Measurements from ENCODE around the gene MAPK8IP3.

DNA sequence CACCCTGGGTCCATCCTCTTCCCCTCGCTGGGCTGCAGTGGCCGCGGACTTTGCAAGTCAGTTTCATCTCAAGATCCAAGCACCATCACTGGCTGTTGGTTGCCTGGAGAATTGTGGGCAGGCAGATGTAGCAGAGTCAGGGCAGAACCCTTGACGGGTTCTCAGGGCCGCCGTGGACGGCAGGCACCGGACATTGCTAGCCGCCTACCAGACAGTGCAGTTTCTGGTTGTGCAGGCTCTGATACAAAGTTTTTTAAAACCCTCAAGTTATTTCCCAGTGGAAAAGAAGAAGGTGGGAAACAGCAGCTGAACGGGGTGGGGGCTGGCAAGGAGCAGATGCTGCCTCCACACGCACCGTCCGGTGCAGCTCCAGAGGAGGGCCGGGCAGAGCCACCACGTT, 3.4 kb downstream of the MAPK8IP3 start:
- TF ChIP-seq, protein P1, sequence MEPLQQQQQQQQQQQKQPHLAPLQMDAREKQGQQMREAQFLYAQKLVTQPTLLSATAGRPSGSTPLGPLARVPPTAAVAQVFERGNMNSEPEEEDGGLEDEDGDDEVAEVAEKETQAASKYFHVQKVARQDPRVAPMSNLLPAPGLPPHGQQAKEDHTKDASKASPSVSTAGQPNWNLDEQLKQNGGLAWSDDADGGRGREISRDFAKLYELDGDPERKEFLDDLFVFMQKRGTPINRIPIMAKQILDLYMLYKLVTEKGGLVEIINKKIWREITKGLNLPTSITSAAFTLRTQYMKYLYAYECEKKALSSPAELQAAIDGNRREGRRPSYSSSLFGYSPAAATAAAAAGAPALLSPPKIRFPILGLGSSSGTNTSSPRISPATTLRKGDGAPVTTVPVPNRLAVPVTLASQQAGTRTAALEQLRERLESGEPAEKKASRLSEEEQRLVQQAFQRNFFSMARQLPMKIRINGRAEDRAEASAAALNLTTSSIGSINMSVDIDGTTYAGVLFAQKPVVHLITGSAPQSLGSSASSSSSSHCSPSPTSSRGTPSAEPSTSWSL (CRISPR knock-in tag; IDR thresholded peaks at IDR 0.05; ENCODE audit: borderline replicate concordance): no peak
- TF ChIP-seq, protein P2, sequence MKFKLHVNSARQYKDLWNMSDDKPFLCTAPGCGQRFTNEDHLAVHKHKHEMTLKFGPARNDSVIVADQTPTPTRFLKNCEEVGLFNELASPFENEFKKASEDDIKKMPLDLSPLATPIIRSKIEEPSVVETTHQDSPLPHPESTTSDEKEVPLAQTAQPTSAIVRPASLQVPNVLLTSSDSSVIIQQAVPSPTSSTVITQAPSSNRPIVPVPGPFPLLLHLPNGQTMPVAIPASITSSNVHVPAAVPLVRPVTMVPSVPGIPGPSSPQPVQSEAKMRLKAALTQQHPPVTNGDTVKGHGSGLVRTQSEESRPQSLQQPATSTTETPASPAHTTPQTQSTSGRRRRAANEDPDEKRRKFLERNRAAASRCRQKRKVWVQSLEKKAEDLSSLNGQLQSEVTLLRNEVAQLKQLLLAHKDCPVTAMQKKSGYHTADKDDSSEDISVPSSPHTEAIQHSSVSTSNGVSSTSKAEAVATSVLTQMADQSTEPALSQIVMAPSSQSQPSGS (CRISPR knock-in tag; IDR thresholded peaks at IDR 0.05): no peak
- TF ChIP-seq FOXA1 (IDR thresholded peaks at IDR 0.05; ENCODE audit: borderline replicate concordance): no peak
- TF ChIP-seq SMAD1 (IDR thresholded peaks at IDR 0.05; ENCODE audit: low read depth, low read length, partially characterized antibody): no peak
- TF ChIP-seq NCOA1 (IDR thresholded peaks at IDR 0.05; ENCODE audit: low read depth): no peak
- TF ChIP-seq HLTF (IDR thresholded peaks at IDR 0.05): no peak
- TF ChIP-seq POLR2A (conservative IDR thresholded peaks at IDR 0.05): no peak
- no peak for TF ChIP-seq ZNF23 (CRISPR knock-in tag; IDR thresholded peaks at IDR 0.05)
- TF ChIP-seq, protein P3, sequence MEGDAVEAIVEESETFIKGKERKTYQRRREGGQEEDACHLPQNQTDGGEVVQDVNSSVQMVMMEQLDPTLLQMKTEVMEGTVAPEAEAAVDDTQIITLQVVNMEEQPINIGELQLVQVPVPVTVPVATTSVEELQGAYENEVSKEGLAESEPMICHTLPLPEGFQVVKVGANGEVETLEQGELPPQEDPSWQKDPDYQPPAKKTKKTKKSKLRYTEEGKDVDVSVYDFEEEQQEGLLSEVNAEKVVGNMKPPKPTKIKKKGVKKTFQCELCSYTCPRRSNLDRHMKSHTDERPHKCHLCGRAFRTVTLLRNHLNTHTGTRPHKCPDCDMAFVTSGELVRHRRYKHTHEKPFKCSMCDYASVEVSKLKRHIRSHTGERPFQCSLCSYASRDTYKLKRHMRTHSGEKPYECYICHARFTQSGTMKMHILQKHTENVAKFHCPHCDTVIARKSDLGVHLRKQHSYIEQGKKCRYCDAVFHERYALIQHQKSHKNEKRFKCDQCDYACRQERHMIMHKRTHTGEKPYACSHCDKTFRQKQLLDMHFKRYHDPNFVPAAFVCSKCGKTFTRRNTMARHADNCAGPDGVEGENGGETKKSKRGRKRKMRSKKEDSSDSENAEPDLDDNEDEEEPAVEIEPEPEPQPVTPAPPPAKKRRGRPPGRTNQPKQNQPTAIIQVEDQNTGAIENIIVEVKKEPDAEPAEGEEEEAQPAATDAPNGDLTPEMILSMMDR (IDR thresholded peaks at IDR 0.05 in 2 of 3, conservative IDR thresholded peaks at IDR 0.05 in 1 of 3; ENCODE audit: insufficient read depth in 2 of 3, low read depth in 1 of 3, low read length in 3 of 3): no peak
- no peak for TF ChIP-seq POLR2G (IDR thresholded peaks at IDR 0.05; ENCODE audit: low read depth, low read length)
- no peak for TF ChIP-seq TCF7 (IDR thresholded peaks at IDR 0.05; ENCODE audit: borderline replicate concordance)
- TF ChIP-seq, protein P4, sequence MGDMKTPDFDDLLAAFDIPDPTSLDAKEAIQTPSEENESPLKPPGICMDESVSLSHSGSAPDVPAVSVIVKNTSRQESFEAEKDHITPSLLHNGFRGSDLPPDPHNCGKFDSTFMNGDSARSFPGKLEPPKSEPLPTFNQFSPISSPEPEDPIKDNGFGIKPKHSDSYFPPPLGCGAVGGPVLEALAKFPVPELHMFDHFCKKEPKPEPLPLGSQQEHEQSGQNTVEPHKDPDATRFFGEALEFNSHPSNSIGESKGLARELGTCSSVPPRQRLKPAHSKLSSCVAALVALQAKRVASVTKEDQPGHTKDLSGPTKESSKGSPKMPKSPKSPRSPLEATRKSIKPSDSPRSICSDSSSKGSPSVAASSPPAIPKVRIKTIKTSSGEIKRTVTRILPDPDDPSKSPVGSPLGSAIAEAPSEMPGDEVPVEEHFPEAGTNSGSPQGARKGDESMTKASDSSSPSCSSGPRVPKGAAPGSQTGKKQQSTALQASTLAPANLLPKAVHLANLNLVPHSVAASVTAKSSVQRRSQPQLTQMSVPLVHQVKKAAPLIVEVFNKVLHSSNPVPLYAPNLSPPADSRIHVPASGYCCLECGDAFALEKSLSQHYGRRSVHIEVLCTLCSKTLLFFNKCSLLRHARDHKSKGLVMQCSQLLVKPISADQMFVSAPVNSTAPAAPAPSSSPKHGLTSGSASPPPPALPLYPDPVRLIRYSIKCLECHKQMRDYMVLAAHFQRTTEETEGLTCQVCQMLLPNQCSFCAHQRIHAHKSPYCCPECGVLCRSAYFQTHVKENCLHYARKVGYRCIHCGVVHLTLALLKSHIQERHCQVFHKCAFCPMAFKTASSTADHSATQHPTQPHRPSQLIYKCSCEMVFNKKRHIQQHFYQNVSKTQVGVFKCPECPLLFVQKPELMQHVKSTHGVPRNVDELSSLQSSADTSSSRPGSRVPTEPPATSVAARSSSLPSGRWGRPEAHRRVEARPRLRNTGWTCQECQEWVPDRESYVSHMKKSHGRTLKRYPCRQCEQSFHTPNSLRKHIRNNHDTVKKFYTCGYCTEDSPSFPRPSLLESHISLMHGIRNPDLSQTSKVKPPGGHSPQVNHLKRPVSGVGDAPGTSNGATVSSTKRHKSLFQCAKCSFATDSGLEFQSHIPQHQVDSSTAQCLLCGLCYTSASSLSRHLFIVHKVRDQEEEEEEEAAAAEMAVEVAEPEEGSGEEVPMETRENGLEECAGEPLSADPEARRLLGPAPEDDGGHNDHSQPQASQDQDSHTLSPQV (IDR thresholded peaks at IDR 0.05): no peak
- TF ChIP-seq JUND (IDR thresholded peaks at IDR 0.05; ENCODE audit: borderline replicate concordance, low read depth, low read length): no peak
- no peak for TF ChIP-seq JUND (tag; IDR thresholded peaks at IDR 0.05; ENCODE audit: borderline replicate concordance, low read depth, low read length)
- no peak for TF ChIP-seq BMI1 (IDR thresholded peaks at IDR 0.05; ENCODE audit: low read length)
